ENCODE measurements around the gene PARVG. TPM values are rescaled to one million over a fixed set of nuclear protein-coding genes. Genes with fewer than 3 reads are reported as not detected.

The PARVG gene
- total RNA-seq, 1 experiment from 2014 or later = 13.9 TPM

DNA sequence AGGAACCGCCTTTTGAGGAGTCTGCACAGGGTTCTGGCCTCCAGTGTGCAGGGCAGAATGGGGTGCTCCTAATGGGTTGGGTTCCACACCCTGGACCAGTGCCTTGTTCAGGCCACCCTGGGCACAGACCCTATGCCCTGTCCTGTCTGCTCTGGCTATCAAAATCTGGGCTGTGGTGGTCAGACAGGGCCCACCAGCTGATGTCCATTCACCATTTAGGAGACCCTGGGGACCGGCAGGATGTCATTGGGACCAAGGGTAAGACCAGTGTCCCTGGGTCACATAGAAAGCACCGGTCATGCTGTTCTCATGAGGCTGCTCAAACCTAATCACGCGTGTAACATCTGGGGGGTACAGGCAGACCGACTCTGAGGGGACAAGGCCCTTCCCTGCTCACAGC is 37.3 kb downstream of the PARVG start:
- intact Hi-C loops (cut with micrococcal nuclease; ENCODE audit: unreplicated experiment) = no loop called here
- ChIA-PET CTCF (no interaction called here), POLR2A (ENCODE audit: low non-redundant PET) (no interaction called here)
- no TSS peak for BruUV-seq (replicated peaks)
- H3K27ac ChIP-seq (ENCODE audit: low read depth, low read length, poor library complexity, severe bottlenecking) = no peak overlapping the region
- no peaks in the 10 kb centered on the region for H3K36me3 ChIP-seq (ENCODE audit: insufficient read depth, low read length, poor library complexity, severe bottlenecking)
- no peaks in the 10 kb centered on the region for H3K27me3 ChIP-seq (replicated peaks; ENCODE audit: insufficient read depth, low read depth, low read length, poor library complexity)
- no peak for DNase-seq (ENCODE audit: low spot score)
- TF ChIP-seq, protein P1, sequence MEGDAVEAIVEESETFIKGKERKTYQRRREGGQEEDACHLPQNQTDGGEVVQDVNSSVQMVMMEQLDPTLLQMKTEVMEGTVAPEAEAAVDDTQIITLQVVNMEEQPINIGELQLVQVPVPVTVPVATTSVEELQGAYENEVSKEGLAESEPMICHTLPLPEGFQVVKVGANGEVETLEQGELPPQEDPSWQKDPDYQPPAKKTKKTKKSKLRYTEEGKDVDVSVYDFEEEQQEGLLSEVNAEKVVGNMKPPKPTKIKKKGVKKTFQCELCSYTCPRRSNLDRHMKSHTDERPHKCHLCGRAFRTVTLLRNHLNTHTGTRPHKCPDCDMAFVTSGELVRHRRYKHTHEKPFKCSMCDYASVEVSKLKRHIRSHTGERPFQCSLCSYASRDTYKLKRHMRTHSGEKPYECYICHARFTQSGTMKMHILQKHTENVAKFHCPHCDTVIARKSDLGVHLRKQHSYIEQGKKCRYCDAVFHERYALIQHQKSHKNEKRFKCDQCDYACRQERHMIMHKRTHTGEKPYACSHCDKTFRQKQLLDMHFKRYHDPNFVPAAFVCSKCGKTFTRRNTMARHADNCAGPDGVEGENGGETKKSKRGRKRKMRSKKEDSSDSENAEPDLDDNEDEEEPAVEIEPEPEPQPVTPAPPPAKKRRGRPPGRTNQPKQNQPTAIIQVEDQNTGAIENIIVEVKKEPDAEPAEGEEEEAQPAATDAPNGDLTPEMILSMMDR (conservative IDR thresholded peaks at IDR 0.05; ENCODE audit: low read depth, low read length) = no peak
- TF ChIP-seq EZH2 (IDR thresholded peaks at IDR 0.05; ENCODE audit: borderline replicate concordance, low read depth, low read length, poor library complexity, severe bottlenecking) = no peak
- H3K4me3 ChIP-seq (ENCODE audit: low read depth, low read length, poor library complexity, severe bottlenecking) = no peak overlapping the region
- H3K9me3 ChIP-seq (ENCODE audit: low read depth, low read length, poor library complexity, severe bottlenecking) = no peaks in the 10 kb centered on the region
- no peaks in the 10 kb centered on the region for H3K4me1 ChIP-seq (ENCODE audit: insufficient read depth, low read length, poor library complexity, severe bottlenecking)

DNA sequence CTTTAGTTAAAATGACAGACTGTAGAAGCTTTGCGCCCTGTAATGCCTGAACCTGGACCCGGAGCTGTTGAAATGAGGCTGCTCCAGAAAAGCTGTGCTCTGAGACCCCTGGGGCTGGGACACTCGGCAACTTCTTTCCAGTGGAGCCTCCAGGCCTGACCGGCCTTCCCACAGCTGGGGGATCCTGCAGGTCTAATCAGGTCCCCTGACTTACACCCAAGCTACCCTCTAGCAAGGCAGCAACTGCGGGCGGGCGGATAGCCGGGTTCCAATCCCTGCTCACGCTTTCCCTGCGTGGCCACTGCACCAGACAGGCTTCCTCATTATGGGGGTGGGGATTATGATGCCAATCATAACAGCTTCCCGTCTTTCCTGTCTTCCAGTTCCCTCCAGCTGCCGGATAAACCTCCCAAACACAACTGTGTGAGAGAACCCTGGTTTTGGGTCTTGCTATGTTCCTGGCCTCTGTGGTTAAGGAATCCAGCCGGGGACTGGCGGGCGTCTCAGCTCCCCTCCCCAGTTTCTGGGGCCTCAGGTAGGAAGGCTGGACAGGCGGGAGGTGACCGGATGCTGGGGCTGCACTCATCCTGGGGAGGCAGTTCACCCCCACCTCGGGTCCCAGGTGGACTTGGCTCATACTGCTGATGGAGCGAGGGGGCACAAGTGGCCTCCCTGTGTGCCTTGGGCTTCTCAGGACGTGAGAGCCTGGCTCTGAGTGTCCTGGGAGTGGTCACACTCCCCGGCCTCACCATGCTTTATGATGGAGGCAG is 38.6 kb downstream of the PARVG start:
- no peaks in the 10 kb centered on the region for H3K36me3 ChIP-seq (ENCODE audit: insufficient read depth, low read length, poor library complexity, severe bottlenecking)
- TF ChIP-seq, protein P1 (conservative IDR thresholded peaks at IDR 0.05; ENCODE audit: low read depth, low read length) = no peak
- no peaks in the 10 kb centered on the region for H3K9me3 ChIP-seq (ENCODE audit: low read depth, low read length, poor library complexity, severe bottlenecking)
- no peaks in the 10 kb centered on the region for H3K4me1 ChIP-seq (ENCODE audit: insufficient read depth, low read length, poor library complexity, severe bottlenecking)
- ChIA-PET CTCF (no interaction called here), POLR2A (ENCODE audit: low non-redundant PET) (no interaction called here)
- DNase-seq (ENCODE audit: low spot score) = no peak
- intact Hi-C loops (cut with micrococcal nuclease; ENCODE audit: unreplicated experiment) = no loop called here
- no peak overlapping the region for H3K4me3 ChIP-seq (ENCODE audit: low read depth, low read length, poor library complexity, severe bottlenecking)
- no TSS peak for BruUV-seq (replicated peaks)
- H3K27me3 ChIP-seq (replicated peaks; ENCODE audit: insufficient read depth, low read depth, low read length, poor library complexity) = no peaks in the 10 kb centered on the region
- no peak overlapping the region for H3K27ac ChIP-seq (ENCODE audit: low read depth, low read length, poor library complexity, severe bottlenecking)

DNA sequence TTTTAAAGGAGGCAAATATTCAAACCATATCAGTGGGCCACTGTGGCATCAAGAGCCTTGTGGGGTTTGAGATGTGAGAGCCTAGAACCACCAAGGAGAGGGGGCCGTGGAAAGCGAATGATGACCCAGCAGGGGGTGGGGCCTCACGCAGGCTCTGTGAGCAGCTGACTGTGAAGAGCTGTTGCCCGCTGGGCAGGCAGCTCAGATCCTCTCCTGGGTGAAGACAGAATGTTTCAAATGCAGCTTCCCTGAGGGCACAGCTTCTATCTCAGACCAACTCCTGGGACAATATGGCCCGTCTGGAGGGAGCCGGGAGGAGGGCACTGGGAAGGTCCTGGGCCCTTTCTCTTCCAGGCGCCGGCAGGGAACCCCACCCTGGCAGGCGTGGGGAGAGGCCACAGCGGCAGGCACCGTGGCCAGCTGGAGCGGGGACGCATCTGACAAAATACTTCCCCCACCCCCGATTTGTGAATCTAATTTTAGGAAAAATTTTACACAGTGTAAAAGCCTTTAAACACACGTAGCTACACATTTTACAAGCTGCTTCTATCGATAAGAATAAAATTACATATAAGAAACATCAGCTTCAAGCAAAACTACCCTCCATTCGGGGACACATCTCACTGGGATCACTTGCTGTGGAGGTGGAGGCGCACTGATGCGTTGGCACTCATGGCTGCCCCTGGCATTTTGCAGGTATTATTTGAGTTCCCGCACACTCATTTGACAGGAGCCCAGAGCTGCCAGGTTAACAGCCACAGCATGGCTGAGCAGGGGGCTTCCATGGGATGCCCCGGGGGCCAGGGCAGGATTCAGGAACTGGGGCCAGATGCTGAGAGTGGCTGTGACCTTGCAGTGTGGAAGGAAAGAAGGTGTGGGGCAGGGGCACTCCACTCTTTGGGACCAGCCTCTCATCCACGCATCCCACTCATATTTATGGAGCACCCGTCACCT is 40.3 kb downstream of the PARVG start:
- TF ChIP-seq, protein P1 (conservative IDR thresholded peaks at IDR 0.05; ENCODE audit: low read depth, low read length) = no peak
- no peak for TF ChIP-seq EZH2 (IDR thresholded peaks at IDR 0.05; ENCODE audit: borderline replicate concordance, low read depth, low read length, poor library complexity, severe bottlenecking)
- H3K36me3 ChIP-seq (ENCODE audit: insufficient read depth, low read length, poor library complexity, severe bottlenecking) = no peaks in the 10 kb centered on the region
- DNase-seq (ENCODE audit: low spot score) = no peak
- no TSS peak for BruUV-seq (replicated peaks)
- ChIA-PET POLR2A (ENCODE audit: low non-redundant PET) (no interaction called here), CTCF (no interaction called here)
- no peak overlapping the region for H3K4me3 ChIP-seq (ENCODE audit: low read depth, low read length, poor library complexity, severe bottlenecking)
- H3K4me1 ChIP-seq (ENCODE audit: insufficient read depth, low read length, poor library complexity, severe bottlenecking) = no peaks in the 10 kb centered on the region
- no peaks in the 10 kb centered on the region for H3K9me3 ChIP-seq (ENCODE audit: low read depth, low read length, poor library complexity, severe bottlenecking)
- no peak overlapping the region for H3K27ac ChIP-seq (ENCODE audit: low read depth, low read length, poor library complexity, severe bottlenecking)
- no peaks in the 10 kb centered on the region for H3K27me3 ChIP-seq (replicated peaks; ENCODE audit: insufficient read depth, low read depth, low read length, poor library complexity)
- intact Hi-C loops (cut with micrococcal nuclease; ENCODE audit: unreplicated experiment) = no loop called here

Measured in A673 (cell line).